H1 (cell line): ENCODE data around the gene NR5A2. TPM values are rescaled to one million over a fixed set of nuclear protein-coding genes. Genes with fewer than 3 reads are reported as not detected.

Experiments used
- CTCF ChIA-PET: fragments of 300-600 bp; sonication (Branson Sonifier 250); formaldehyde crosslinking; loops from one replicate; lab custom pipeline; 2021; ENCODE audit not compliant: partially characterized antibody; lab: Charles Lee
- POLR2A ChIA-PET: fragments of 300-600 bp; sonication (Branson Sonifier 250); formaldehyde crosslinking; loops from one replicate; lab custom pipeline; 2021; ENCODE audit warnings: inconsistent platforms; ENCODE audit not compliant: partially characterized antibody; lab: Charles Lee
- DNase-seq, 2 experiments: peaks; one replicate each; pipeline versions ENCODE4 v3.0.0 to v3.0.0-alpha.2; 2010 to 2022; ENCODE audit warnings: low spot score in 2 of 2, low read depth in 1 of 2, mixed read lengths in 1 of 2
- FAIRE-seq: peaks from 2 replicates; lab custom pipeline; 2011; peaks lifted over from hg19 to GRCh38; lab: Jason Lieb, UNC
- H2AFZ ChIP-seq: 2 replicates; pipeline ENCODE4 v1.8.1; 2012; ENCODE audit warnings: low read length, inconsistent platforms
- H2AK5ac ChIP-seq: 2 replicates; pipeline ENCODE4 v1.6.1; 2013; ENCODE audit warnings: low read depth, low read length
- H2BK120ac ChIP-seq: replicated peaks from 2 replicates; pipeline ENCODE3; 2013; ENCODE audit warnings: low read depth, low read length, inconsistent platforms
- H2BK12ac ChIP-seq: 2 replicates; pipeline ENCODE4 v1.6.1; 2013; ENCODE audit warnings: low read depth, low read length
- H2BK15ac ChIP-seq: 2 replicates; pipeline ENCODE4 v1.6.1; 2013; ENCODE audit warnings: low read length
- H2BK20ac ChIP-seq: 2 replicates; pipeline ENCODE4 v1.6.1; 2013; ENCODE audit warnings: low read length
- H2BK5ac ChIP-seq: 2 replicates; pipeline ENCODE4 v1.6.1; 2013; ENCODE audit warnings: low read depth, low read length
- H3K14ac ChIP-seq: 2 replicates; pipeline ENCODE4 v1.6.1; 2013; ENCODE audit warnings: inconsistent platforms; ENCODE audit not compliant: insufficient read length
- H3K18ac ChIP-seq: 2 replicates; pipeline ENCODE4 v1.6.1; 2013; ENCODE audit warnings: low read length; ENCODE audit errors: extremely low read depth
- H3K23ac ChIP-seq: 2 replicates; pipeline ENCODE4 v1.6.1; 2013; ENCODE audit warnings: inconsistent platforms; ENCODE audit not compliant: insufficient read length
- H3K23me2 ChIP-seq: 2 replicates; pipeline ENCODE4 v1.6.1; 2013; ENCODE audit warnings: low read depth, low read length
- H3K27ac ChIP-seq: 2 replicates; pipeline ENCODE4 v1.6.1; 2011; ENCODE audit warnings: low read depth, low read length, inconsistent platforms
- H3K27me3 ChIP-seq, 4 experiments: replicated peaks in 1 of 4; 1 replicate in 1 of 4; 2 replicates in 3 of 4; pipeline versions ENCODE4 v1.6.1 to v1.8.1; 2011 to 2013; ENCODE audit warnings: low read length in 3 of 4, mild to moderate bottlenecking in 3 of 4, inconsistent platforms in 2 of 4, mixed read lengths in 2 of 4, moderate library complexity in 1 of 4; ENCODE audit not compliant: control insufficient read depth in 3 of 4, insufficient read depth in 3 of 4; ENCODE audit errors: extremely low read depth in 1 of 4
- H3K36me3 ChIP-seq, 4 experiments: 2 replicates each; pipeline versions ENCODE4 v1.6.1 to v1.8.1; 2011 to 2013; ENCODE audit warnings: mild to moderate bottlenecking in 4 of 4, low read length in 3 of 4, moderate library complexity in 2 of 4, control low read depth in 1 of 4, inconsistent platforms in 1 of 4; ENCODE audit not compliant: insufficient read depth in 4 of 4, control insufficient read depth in 2 of 4
- H3K4ac ChIP-seq: replicated peaks from 2 replicates; pipeline ENCODE3; 2013; ENCODE audit warnings: low read length, low read depth, mixed read lengths, inconsistent platforms; ENCODE audit not compliant: insufficient read length
- H3K4me1 ChIP-seq, 4 experiments: replicated peaks in 1 of 4; 1 replicate in 1 of 4; 2 replicates in 3 of 4; pipeline versions ENCODE4 v1.6.1 to v1.8.1; 2011 to 2013; ENCODE audit warnings: low read length in 3 of 4, inconsistent platforms in 2 of 4, mixed read lengths in 1 of 4; ENCODE audit not compliant: insufficient read depth in 4 of 4, control insufficient read depth in 3 of 4
- H3K4me2 ChIP-seq, 2 experiments: 2 replicates each; pipeline versions ENCODE4 v1.6.1 to v1.8.1; 2011 to 2013; ENCODE audit warnings: low read depth in 2 of 2, low read length in 2 of 2, control low read depth in 1 of 2, inconsistent platforms in 1 of 2, mild to moderate bottlenecking in 1 of 2; ENCODE audit not compliant: insufficient read depth in 1 of 2
- H3K4me3 ChIP-seq, 4 experiments: fragments of 200-600, 300-600 bp in 1 of 4; sonication (generic), shearing (Covaris generic), sonication (Bioruptor Twin) in 1 of 4; 2 replicates each; pipeline versions ENCODE4 v1.5.1 to v1.8.1; 2011 to 2016; ENCODE audit warnings: low read length in 4 of 4, low read depth in 3 of 4, control low read depth in 2 of 4, inconsistent platforms in 2 of 4, mild to moderate bottlenecking in 2 of 4, mixed read lengths in 1 of 4, moderate library complexity in 1 of 4; ENCODE audit not compliant: insufficient read depth in 2 of 4; ENCODE audit errors: extremely low read depth in 1 of 4
- H3K56ac ChIP-seq: replicated peaks from 2 replicates; pipeline ENCODE3; 2013; ENCODE audit warnings: low read depth, mild to moderate bottlenecking, mixed read lengths, low read length, inconsistent platforms; ENCODE audit not compliant: insufficient read length
- H3K79me1 ChIP-seq: 2 replicates; pipeline ENCODE4 v1.6.1; 2013; ENCODE audit warnings: low read depth, low read length, control low read depth
- H3K79me2 ChIP-seq, 2 experiments: 2 replicates each; pipeline versions ENCODE4 v1.6.1 to v1.8.1; 2012 to 2013; ENCODE audit warnings: low read length in 2 of 2, mild to moderate bottlenecking in 2 of 2, inconsistent platforms in 1 of 2; ENCODE audit not compliant: insufficient read depth in 2 of 2, control insufficient read depth in 1 of 2
- H3K9ac ChIP-seq, 4 experiments: replicated peaks in 1 of 4; 1 replicate in 1 of 4; 2 replicates in 3 of 4; pipeline versions ENCODE4 v1.6.1 to v1.8.1; 2011 to 2013; ENCODE audit warnings: low read depth in 3 of 4, low read length in 3 of 4, control low read depth in 2 of 4, mild to moderate bottlenecking in 2 of 4, moderate library complexity in 2 of 4, inconsistent platforms in 1 of 4; ENCODE audit errors: extremely low read depth in 1 of 4
- H3K9me3 ChIP-seq, 2 experiments: 2 replicates each; pipeline versions ENCODE4 v1.6.1 to v1.8.1; 2012 to 2013; ENCODE audit warnings: mild to moderate bottlenecking in 2 of 2, moderate library complexity in 2 of 2, control low read depth in 1 of 2, inconsistent platforms in 1 of 2, low read depth in 1 of 2, low read length in 1 of 2, mixed read lengths in 1 of 2; ENCODE audit not compliant: insufficient read depth in 2 of 2
- H4K20me1 ChIP-seq, 2 experiments: replicated peaks in 1 of 2; 2 replicates each; pipeline versions ENCODE3 to v1.8.1; 2011 to 2013; ENCODE audit warnings: inconsistent platforms in 2 of 2, low read length in 2 of 2, mild to moderate bottlenecking in 1 of 2; ENCODE audit not compliant: insufficient read depth in 2 of 2, control insufficient read depth in 1 of 2
- H4K5ac ChIP-seq: 2 replicates; pipeline ENCODE4 v1.6.1; 2013; ENCODE audit warnings: low read length, low read depth, mixed read lengths, inconsistent platforms; ENCODE audit not compliant: insufficient read length
- H4K8ac ChIP-seq: 2 replicates; pipeline ENCODE4 v1.8.0; 2013; ENCODE audit warnings: mild to moderate bottlenecking, moderate library complexity, low read length, inconsistent platforms; ENCODE audit not compliant: insufficient read depth; ENCODE audit errors: extremely low read depth
- H4K91ac ChIP-seq: replicated peaks from 2 replicates; pipeline ENCODE3; 2013; ENCODE audit warnings: low read length, mixed read lengths, inconsistent platforms; ENCODE audit not compliant: insufficient read length
- MAFK ChIP-seq: IDR thresholded peaks from 2 replicates; pipeline ENCODE4 v1.6.1; 2012; ENCODE audit warnings: low read depth, mild to moderate bottlenecking, improper control_type of control experiment, low read length
- TCF12 ChIP-seq: IDR thresholded peaks from 2 replicates; pipeline ENCODE4 v1.6.1; 2011; ENCODE audit warnings: low read depth, mild to moderate bottlenecking, low read length
- WGBS, 2 experiments: shearing (Covaris generic) in 1 of 2; methylation state at CpG; one replicate each; pipeline versions ENCODE4 v1.1.6 to v1.1.7; 2013 to 2015; ENCODE audit warnings: low lambda C conversion rate in 2 of 2, mixed read lengths in 2 of 2, inconsistent platforms in 1 of 2, low coverage in 1 of 2, missing lambda C conversion rate in 1 of 2; ENCODE audit not compliant: insufficient replicate concordance in 2 of 2, insufficient coverage in 1 of 2, insufficient read length in 1 of 2; ENCODE audit errors: extremely low coverage in 1 of 2, missing lambda C conversion rate in 1 of 2; 5-methylcytosine and 5-hydroxymethylcytosine counted together
- polyA plus RNA-seq, 7 experiments: library from polyadenylated mRNA; depleted of rRNA in 3 of 7; stranded (reverse) in 5 of 7; unstranded in 2 of 7; fragments of >200 nt in 5 of 7; fragments of 200-250 nt in 2 of 7; gene quantifications; 1 replicate in 5 of 7; 2 replicates in 1 of 7; 4 replicates in 1 of 7; pipeline versions ENCODE4 v1.2.1 to v1.2.3, GENCODE V29; 2011 to 2013; ENCODE audit warnings: missing spikeins in 2 of 7, mixed read lengths in 2 of 7
- total RNA-seq: library from RNA; stranded (reverse); fragmentation: NEBNext Ultra II Directional; extraction: Animal tissue kit (Norgen Biotek cat#: 25700); gene quantifications from 2 replicates; pipeline ENCODE4 v1.2.1, GENCODE V29; 2021

NR5A2 gene
- total and polyA plus RNA-seq, 2 of the 8 experiments (the other 6 are each of a cell fraction or from before 2014, with no cell fraction given), result 1.7 to 11.6 TPM

DNA sequence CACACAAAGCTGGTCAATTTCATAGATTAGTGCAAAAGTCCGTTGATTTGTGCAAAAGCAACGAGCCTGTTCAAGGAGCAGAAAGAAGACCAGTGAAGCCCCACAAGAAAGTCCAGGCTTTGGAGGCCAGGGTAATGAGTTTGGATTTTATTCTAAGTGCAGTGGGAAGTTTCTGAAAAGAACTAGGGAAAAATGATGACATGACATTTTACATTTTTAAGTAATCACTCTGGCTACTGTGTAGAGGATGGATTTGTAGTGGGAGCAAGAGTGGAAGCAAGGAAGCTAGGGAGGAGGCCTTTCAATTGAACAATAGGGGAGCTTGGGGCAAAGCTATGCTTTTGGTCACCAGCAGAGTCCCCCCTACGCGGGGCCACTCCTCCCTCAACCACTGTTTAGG lies 196.1 kb downstream of the NR5A2 start:
- no peaks in the 10 kb centered on the region for H3K9me3 ChIP-seq
- no peaks in the 10 kb centered on the region for H3K27me3 ChIP-seq
- H3K4ac ChIP-seq, result no peak overlapping the region
- 77% methylated on average over 4 of the region's 4 CpGs; no CpG with 5 or more reads in 1 of the 2 experiments for whole genome bisulfite sequencing, 2 experiments
- no peaks in the 10 kb centered on the region for H3K79me1 ChIP-seq
- H3K4me3 ChIP-seq, result no peak overlapping the region
- no peak overlapping the region for H3K4me2 ChIP-seq
- no peak overlapping the region for H3K56ac ChIP-seq
- no peak overlapping the region for H4K5ac ChIP-seq
- ChIA-PET CTCF (interaction anchor here (0.7 to 2.1 kb wide), 5 partner anchors 11 to 312 kb away, joined by 3 to 4 read pairs (median 4); no protein-coding TSS in a partner anchor), POLR2A (no interaction called here)
- H2BK12ac ChIP-seq, result no peak overlapping the region
- no peak overlapping the region for H2BK5ac ChIP-seq
- no peaks in the 10 kb centered on the region for H3K23me2 ChIP-seq
- no peaks in the 10 kb centered on the region for H3K79me2 ChIP-seq
- H3K18ac ChIP-seq, result no peak overlapping the region
- H3K14ac ChIP-seq, result no peak overlapping the region
- no peaks in the 10 kb centered on the region for H4K20me1 ChIP-seq
- no peak overlapping the region for H2AK5ac ChIP-seq
- no peak overlapping the region for H4K8ac ChIP-seq
- no peak overlapping the region for H2AFZ ChIP-seq
- H4K91ac ChIP-seq, result no peak overlapping the region
- DNase-seq (no peak), FAIRE-seq (no peak)
- no peak overlapping the region for H2BK20ac ChIP-seq
- peak; percentile 82; the same call in 1 of the 2 replicates for TF ChIP-seq MAFK
- TF ChIP-seq TCF12, result no peak
- H3K9ac ChIP-seq, result no peak overlapping the region
- no peak overlapping the region for H2BK15ac ChIP-seq
- H2BK120ac ChIP-seq, result no peak overlapping the region
- peaks cover 2 to 17% (median 14%) of the 10 kb centered on the region in 4 experiments for H3K4me1 ChIP-seq
- no peak overlapping the region for H3K23ac ChIP-seq
- no peaks in the 10 kb centered on the region for H3K36me3 ChIP-seq
- H3K27ac ChIP-seq, result no peak overlapping the region
